ENCODE measurements around the gene MAS1.

GRCh38 chr6:159894991-159895390 is 4.2 kb downstream of the MAS1 start:
- TF ChIP-seq CTCF (IDR thresholded peaks at IDR 0.05) (no peak), SIN3A (IDR thresholded peaks at IDR 0.05; ENCODE audit: borderline replicate concordance, insufficient read depth, low read depth, low read length) (no peak), POLR2AphosphoS5 (IDR thresholded peaks at IDR 0.05; ENCODE audit: low read depth, low read length) (no peak), REST (IDR thresholded peaks at IDR 0.05; ENCODE audit: insufficient read depth in 1 of 2, low read depth in 2 of 2, low read length in 1 of 2) (no peak)
